GM10266 (cell line): ENCODE measurements around the gene STBD1.

ENCODE experiments used
- DNase-seq: peaks from one replicate; pipeline ENCODE4 v3.0.0; 2012; ENCODE audit errors: extremely low spot score
- CTCF ChIP-seq: IDR thresholded peaks from 2 replicates; pipeline ENCODE4 v1.5.1; 2012; ENCODE audit warnings: mild to moderate bottlenecking, low read depth; ENCODE audit not compliant: control insufficient read depth, insufficient read depth; ENCODE audit errors: missing control alignments

STBD1 gene

GRCh38 chr4:76270244-76271175 is 36.0 kb upstream of the STBD1 start:
- TF ChIP-seq CTCF: no peak
- no peak for DNase-seq

- no peak for TF ChIP-seq CTCF
- no peak for DNase-seq
Measured at GRCh38 chr4:76271248-76271647, 35.3 kb upstream of the STBD1 start.

GRCh38 chr4:76272073-76272472 is 34.5 kb upstream of the STBD1 start:
- DNase-seq: no peak
- TF ChIP-seq CTCF: no peak

DNA sequence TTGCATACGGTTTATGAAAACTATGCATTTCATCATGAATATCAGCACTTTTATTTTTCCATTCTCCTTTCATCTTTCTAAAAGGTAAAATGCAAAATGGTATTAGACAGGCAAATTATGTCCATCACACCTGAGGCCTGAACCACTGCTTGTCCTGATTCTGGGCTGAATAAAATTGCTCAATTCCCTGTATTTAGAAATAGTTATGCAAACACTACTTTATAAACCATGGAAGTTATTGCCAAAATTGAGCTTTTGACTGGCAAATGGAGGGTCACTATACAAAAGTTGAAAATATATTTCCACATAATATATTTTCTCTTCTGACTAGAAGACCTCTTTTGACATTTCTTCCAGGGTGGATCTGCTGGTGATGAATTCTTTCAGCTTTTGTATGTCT is 34.0 kb upstream of the STBD1 start:
- DNase-seq: no peak
- TF ChIP-seq CTCF: no peak

GRCh38 chr4:76272999-76273398 is 33.5 kb upstream of the STBD1 start:
- TF ChIP-seq CTCF: no peak

DNA sequence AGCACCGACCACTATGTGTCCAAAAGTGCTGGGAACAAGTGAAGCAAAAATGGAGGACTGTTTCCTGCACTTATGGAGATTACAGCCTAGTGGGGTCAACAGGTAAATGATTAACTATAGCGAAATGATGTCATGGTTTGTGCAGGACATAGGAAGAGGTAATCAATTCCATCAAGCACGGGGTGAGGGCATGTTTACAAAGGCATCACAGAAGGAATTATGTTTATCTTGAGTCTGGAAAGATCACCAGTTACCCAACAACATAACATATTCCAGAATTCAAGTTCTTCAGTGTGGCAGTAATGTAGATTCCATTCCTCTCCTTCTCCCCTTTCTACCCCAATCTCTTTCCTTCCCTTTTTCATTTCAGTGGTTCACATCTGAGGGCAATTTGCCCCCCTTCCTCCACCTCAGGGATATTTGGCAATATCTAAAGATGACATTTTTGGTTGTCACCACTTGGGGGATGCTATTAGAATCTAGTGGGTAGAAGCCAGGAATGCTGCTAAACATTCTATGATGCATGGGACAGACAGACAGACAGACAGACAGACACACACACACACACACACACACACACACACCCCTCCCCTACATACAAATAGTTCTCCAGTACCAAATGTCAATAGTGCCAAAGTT is 30.9 kb upstream of the STBD1 start:
- TF ChIP-seq CTCF: no peak
- no peak for DNase-seq

More at GRCh38 chr4:76272999-76273398, 33.5 kb upstream of the STBD1 start:
- no peak for DNase-seq

- DNase-seq: no peak
- no peak for TF ChIP-seq CTCF
Measured at GRCh38 chr4:76276813-76277212, 29.7 kb upstream of the STBD1 start.
